ENCODE results near the gene FGF2. TPM values are rescaled to one million over a fixed set of nuclear protein-coding genes. Genes with fewer than 3 reads are reported as not detected.

Gene FGF2
- total RNA-seq, 1 donor from 2014 or later: 8.1 TPM

GRCh38 chr4:122914292-122914904 lies 87.8 kb downstream of the FGF2 start:
- DNase-seq (no peak), ATAC-seq (peak; percentile 39 to 61)
- Histone ChIP-seq H3K27me3 (ENCODE audit: low read depth) (no peaks in the 10 kb centered on the region), H3K36me3 (no peaks in the 10 kb centered on the region), H3K27ac (no peak overlapping the region), H3K9me3 (no peaks in the 10 kb centered on the region), H3K4me1 (no peaks in the 10 kb centered on the region), H3K4me3 (no peak overlapping the region)
- intact Hi-C loops (cut with DNase I): no loop called here
- TF ChIP-seq CTCF (IDR thresholded peaks at IDR 0.05): peak; percentile 39

- Histone ChIP-seq H3K27me3 (ENCODE audit: low read depth) (no peaks in the 10 kb centered on the region), H3K9me3 (no peaks in the 10 kb centered on the region), H3K4me3 (no peak overlapping the region), H3K27ac (no peak overlapping the region), H3K4me1 (no peaks in the 10 kb centered on the region), H3K36me3 (no peaks in the 10 kb centered on the region)
- no peak for DNase-seq
- no peak for ATAC-seq
- TF ChIP-seq CTCF (IDR thresholded peaks at IDR 0.05): no peak
- intact Hi-C loops (cut with DNase I): no loop called here
These were observed 88.3 kb downstream of the FGF2 start for GRCh38 chr4:122914938-122915337.

- Histone ChIP-seq H3K4me3 (no peak overlapping the region), H3K27me3 (ENCODE audit: low read depth) (no peaks in the 10 kb centered on the region), H3K9me3 (no peaks in the 10 kb centered on the region), H3K4me1 (peaks cover 10% of the 10 kb centered on the region), H3K27ac (no peak overlapping the region), H3K36me3 (no peaks in the 10 kb centered on the region)
- no peak for TF ChIP-seq CTCF (IDR thresholded peaks at IDR 0.05)
- intact Hi-C loops (cut with DNase I): no loop called here
- ATAC-seq: no peak
- DNase-seq: no peak
These were observed 91.1 kb downstream of the FGF2 start for GRCh38 chr4:122917731-122918130.

- TF ChIP-seq CTCF (IDR thresholded peaks at IDR 0.05): no peak
- intact Hi-C loops (cut with DNase I): no loop called here
- ATAC-seq (no peak), DNase-seq (no peak)
- no peak overlapping the region for H3K27ac ChIP-seq
- no peaks in the 10 kb centered on the region for H3K36me3 ChIP-seq
- no peak overlapping the region for H3K4me3 ChIP-seq
- H3K9me3 ChIP-seq: no peaks in the 10 kb centered on the region
- H3K27me3 ChIP-seq (ENCODE audit: low read depth): no peaks in the 10 kb centered on the region
- H3K4me1 ChIP-seq: peaks cover 22% of the 10 kb centered on the region
These were observed 93.8 kb downstream of the FGF2 start for GRCh38 chr4:122920473-122920872.

- intact Hi-C loops (cut with DNase I): no loop called here
- no peak for TF ChIP-seq CTCF (IDR thresholded peaks at IDR 0.05)
- no peak for ATAC-seq
- Histone ChIP-seq H3K27ac (peak overlapping the region; percentile 69), H3K36me3 (no peaks in the 10 kb centered on the region), H3K4me1 (peaks cover 22% of the 10 kb centered on the region), H3K9me3 (no peaks in the 10 kb centered on the region), H3K27me3 (ENCODE audit: low read depth) (no peaks in the 10 kb centered on the region), H3K4me3 (peak overlapping the region; percentile 71)
- DNase-seq: no peak
These were observed 94.7 kb downstream of the FGF2 start for GRCh38 chr4:122921300-122921699.
